HG03520 (cell line): ENCODE measurements around the gene CLDN2.

Experiments
- ATAC-seq: cut with Tn5 transposase; IDR thresholded peaks from one replicate; pipeline ENCODE4 v1.9.1; 2021; ENCODE audit warnings: mild to moderate bottlenecking, moderate library complexity; ENCODE audit not compliant: unreplicated experiment

The CLDN2 gene

GRCh38 chrX:106917830-106918500 lies 2.2 kb upstream of the CLDN2 start:
- no peak for ATAC-seq

GRCh38 chrX:106921637-106922036 lies 1.4 kb downstream of the CLDN2 start:
- ATAC-seq, result no peak

- no peak for ATAC-seq
These were observed 6.8 kb downstream of the CLDN2 start for GRCh38 chrX:106927023-106927422.

- ATAC-seq, result no peak
These were observed 7.5 kb downstream of the CLDN2 start for GRCh38 chrX:106927700-106928099.

GRCh38 chrX:106928227-106928626 lies 8.0 kb downstream of the CLDN2 start:
- ATAC-seq, result no peak

GRCh38 chrX:106931831-106932491 lies 11.8 kb downstream of the CLDN2 start:
- no peak for ATAC-seq

GRCh38 chrX:106932492-106932923 lies 12.3 kb downstream of the CLDN2 start:
- no peak for ATAC-seq

GRCh38 chrX:106932960-106933537 lies 12.8 kb downstream of the CLDN2 start:
- no peak for ATAC-seq

GRCh38 chrX:106933538-106933961 lies 13.3 kb downstream of the CLDN2 start:
- no peak for ATAC-seq

GRCh38 chrX:106935175-106935574 lies 15.0 kb downstream of the CLDN2 start:
- ATAC-seq, result no peak

GRCh38 chrX:106936246-106936645 lies 16.0 kb downstream of the CLDN2 start:
- no peak for ATAC-seq

GRCh38 chrX:106939566-106939965 lies 19.4 kb downstream of the CLDN2 start:
- no peak for ATAC-seq

- ATAC-seq, result no peak
These were observed 19.9 kb downstream of the CLDN2 start for GRCh38 chrX:106940068-106940467.

GRCh38 chrX:106946464-106946863 lies 26.3 kb downstream of the CLDN2 start:
- no peak for ATAC-seq

GRCh38 chrX:106948641-106949040 lies 28.4 kb downstream of the CLDN2 start:
- no peak for ATAC-seq

- no peak for ATAC-seq
These were observed 29.2 kb downstream of the CLDN2 start for GRCh38 chrX:106949366-106949765.

GRCh38 chrX:106950381-106950780 lies 30.2 kb downstream of the CLDN2 start:
- ATAC-seq, result no peak

GRCh38 chrX:106951230-106951629 lies 31.0 kb downstream of the CLDN2 start:
- ATAC-seq, result no peak

- ATAC-seq, result no peak
These were observed 31.9 kb downstream of the CLDN2 start for GRCh38 chrX:106952089-106952488.

- ATAC-seq, result no peak
These were observed 32.3 kb downstream of the CLDN2 start for GRCh38 chrX:106952538-106952937.

GRCh38 chrX:106952988-106953387 lies 32.8 kb downstream of the CLDN2 start:
- no peak for ATAC-seq

- ATAC-seq, result no peak
These were observed 33.8 kb downstream of the CLDN2 start for GRCh38 chrX:106954041-106954440.
